SU-DHL-6 (cell line): ENCODE results near the gene GAS7.

Experiments used
- EZH2phosphoT487 ChIP-seq: fragments of 200-600 bp; sonication (generic), shearing (Covaris generic); conservative IDR thresholded peaks from 2 replicates; pipeline ENCODE4 v1.6.1; 2018; ENCODE audit warnings: mild to moderate bottlenecking, antibody characterized with exemption, low read length, moderate library complexity, mixed read lengths
- TF ChIP-seq, protein P1 (sequence below): fragments of 200-600 bp; sonication (generic); IDR thresholded peaks from one replicate; pipeline ENCODE4 v1.5.1; 2017; ENCODE audit warnings: antibody characterized with exemption, mild to moderate bottlenecking, low read length, moderate library complexity; ENCODE audit not compliant: insufficient read depth, poor library complexity, severe bottlenecking

DNA sequence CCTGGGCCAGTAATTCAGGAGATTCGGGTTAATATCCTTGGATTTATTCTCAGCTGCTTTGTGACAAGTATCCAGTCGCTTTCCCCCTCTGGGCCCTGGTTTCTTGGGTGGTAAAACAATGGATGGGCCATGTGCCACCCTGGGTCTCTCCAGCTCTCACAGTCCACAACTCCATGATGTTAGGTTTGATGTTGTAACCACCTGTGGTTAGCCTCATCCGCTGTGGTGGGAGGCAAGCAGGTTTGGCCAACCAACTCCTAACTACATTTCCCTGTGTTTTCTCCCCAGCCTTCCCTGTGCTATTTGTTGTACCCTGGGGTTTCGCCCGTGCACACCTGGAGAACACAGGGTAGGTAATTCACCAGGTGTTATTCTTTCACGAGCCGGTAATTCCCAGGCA is 337.6 kb downstream of the GAS7 start:
- TF ChIP-seq, protein P1, sequence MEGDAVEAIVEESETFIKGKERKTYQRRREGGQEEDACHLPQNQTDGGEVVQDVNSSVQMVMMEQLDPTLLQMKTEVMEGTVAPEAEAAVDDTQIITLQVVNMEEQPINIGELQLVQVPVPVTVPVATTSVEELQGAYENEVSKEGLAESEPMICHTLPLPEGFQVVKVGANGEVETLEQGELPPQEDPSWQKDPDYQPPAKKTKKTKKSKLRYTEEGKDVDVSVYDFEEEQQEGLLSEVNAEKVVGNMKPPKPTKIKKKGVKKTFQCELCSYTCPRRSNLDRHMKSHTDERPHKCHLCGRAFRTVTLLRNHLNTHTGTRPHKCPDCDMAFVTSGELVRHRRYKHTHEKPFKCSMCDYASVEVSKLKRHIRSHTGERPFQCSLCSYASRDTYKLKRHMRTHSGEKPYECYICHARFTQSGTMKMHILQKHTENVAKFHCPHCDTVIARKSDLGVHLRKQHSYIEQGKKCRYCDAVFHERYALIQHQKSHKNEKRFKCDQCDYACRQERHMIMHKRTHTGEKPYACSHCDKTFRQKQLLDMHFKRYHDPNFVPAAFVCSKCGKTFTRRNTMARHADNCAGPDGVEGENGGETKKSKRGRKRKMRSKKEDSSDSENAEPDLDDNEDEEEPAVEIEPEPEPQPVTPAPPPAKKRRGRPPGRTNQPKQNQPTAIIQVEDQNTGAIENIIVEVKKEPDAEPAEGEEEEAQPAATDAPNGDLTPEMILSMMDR, result no peak
- TF ChIP-seq EZH2phosphoT487, result no peak
